UCSD-AML1 (cell line): ENCODE measurements around the gene PPP2R2B.
"Not testable (repeated sequence)": the region's sequence is repeated elsewhere in the genome, so short reads cannot be mapped to it uniquely, and the experiment has no call there.

Experiments
- DNase-seq: peaks from one replicate; lab custom pipeline; 2025; ENCODE audit not compliant: unreplicated experiment; lab: John Stamatoyannopoulos, UW

Gene PPP2R2B

GRCh38 chr5:146564007-146564762 lies 314.4 kb downstream of the PPP2R2B start:
- no peak for DNase-seq

GRCh38 chr5:146562461-146562860 lies 316.1 kb downstream of the PPP2R2B start:
- no peak for DNase-seq

- DNase-seq: no peak
Measured at GRCh38 chr5:146561711-146562110, 316.8 kb downstream of the PPP2R2B start.

- no peak for DNase-seq
Measured at GRCh38 chr5:146560205-146560812, 318.2 kb downstream of the PPP2R2B start.

- not testable (repeated sequence) for DNase-seq
Measured at GRCh38 chr5:146556884-146557283, 321.7 kb downstream of the PPP2R2B start.

- DNase-seq: no peak
Measured at GRCh38 chr5:146553446-146553845, 325.1 kb downstream of the PPP2R2B start.

GRCh38 chr5:146549615-146550014 lies 328.9 kb downstream of the PPP2R2B start:
- no peak for DNase-seq

GRCh38 chr5:146548781-146549449 lies 329.6 kb downstream of the PPP2R2B start:
- no peak for DNase-seq

GRCh38 chr5:146544232-146544631 lies 334.3 kb downstream of the PPP2R2B start:
- no peak for DNase-seq

- DNase-seq: peak; percentile 49
Measured at GRCh38 chr5:146541958-146542849, 336.4 kb downstream of the PPP2R2B start.

GRCh38 chr5:146540414-146540813 lies 338.1 kb downstream of the PPP2R2B start:
- DNase-seq: no peak

GRCh38 chr5:146539973-146540372 lies 338.6 kb downstream of the PPP2R2B start:
- no peak for DNase-seq

GRCh38 chr5:146538432-146538831 lies 340.1 kb downstream of the PPP2R2B start:
- no peak for DNase-seq

- DNase-seq: no peak
Measured at GRCh38 chr5:146533882-146534281, 344.7 kb downstream of the PPP2R2B start.

- peak; percentile 61 for DNase-seq
Measured at GRCh38 chr5:146533260-146533857, 345.2 kb downstream of the PPP2R2B start.
